GM18909 (cell line): ENCODE measurements around the gene TIMM23.
"Not testable (repeated sequence)": the region's sequence is repeated elsewhere in the genome, so short reads cannot be mapped to it uniquely, and the experiment has no call there.

Experiments
- ATAC-seq: cut with Tn5 transposase; IDR thresholded peaks from one replicate; pipeline ENCODE4 v1.9.1; 2021; ENCODE audit warnings: mild to moderate bottlenecking; ENCODE audit not compliant: unreplicated experiment, poor library complexity

Gene TIMM23

DNA sequence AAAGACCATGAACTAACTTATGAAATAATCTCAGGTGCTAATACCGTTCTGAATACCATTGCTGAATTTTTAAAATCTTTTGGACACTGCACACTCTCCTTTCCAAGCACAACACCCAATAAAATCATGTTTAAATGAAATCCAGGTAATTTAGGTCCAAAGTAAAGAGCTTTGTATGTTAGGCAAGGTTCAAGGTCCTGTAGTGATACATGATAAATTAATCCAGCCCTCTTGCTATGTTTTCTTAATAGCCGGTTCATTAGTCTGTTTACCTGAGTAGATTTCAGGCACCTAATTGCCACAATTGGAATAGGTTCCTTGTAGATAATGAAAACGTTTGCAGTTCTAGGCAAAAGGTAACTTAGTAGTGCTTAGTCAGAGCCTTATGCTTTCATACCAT, 13.3 kb downstream of the TIMM23 start:
- not testable (repeated sequence) for ATAC-seq

- ATAC-seq, result no peak
Observed at GRCh38 chr10:45997557-45997956, 25.3 kb downstream of the TIMM23 start.

GRCh38 chr10:45997994-45998763, 25.9 kb downstream of the TIMM23 start:
- ATAC-seq, result no peak

DNA sequence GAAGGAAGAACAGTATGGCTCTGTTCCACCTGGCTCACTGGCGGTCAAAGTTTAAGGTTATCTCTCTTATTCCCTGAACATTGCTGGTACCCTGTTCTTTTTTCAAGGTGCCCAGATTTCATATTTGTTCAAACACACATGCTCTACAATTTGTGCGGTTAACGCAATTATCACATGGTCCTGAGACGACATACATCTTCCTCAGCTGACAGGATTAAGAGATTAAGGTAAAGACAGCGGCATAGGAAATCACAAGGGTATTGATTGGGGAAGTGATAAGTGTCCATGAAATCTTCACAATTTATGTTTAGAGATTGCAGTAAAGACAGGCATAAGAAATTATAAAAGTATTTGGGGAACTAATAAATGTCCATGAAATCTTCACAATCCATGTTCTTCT, 27.7 kb downstream of the TIMM23 start:
- ATAC-seq, result not testable (repeated sequence)

GRCh38 chr10:46000538-46000937, 28.2 kb downstream of the TIMM23 start:
- ATAC-seq, result no peak

- no peak for ATAC-seq
Observed at GRCh38 chr10:46001187-46001756, 29.0 kb downstream of the TIMM23 start.

DNA sequence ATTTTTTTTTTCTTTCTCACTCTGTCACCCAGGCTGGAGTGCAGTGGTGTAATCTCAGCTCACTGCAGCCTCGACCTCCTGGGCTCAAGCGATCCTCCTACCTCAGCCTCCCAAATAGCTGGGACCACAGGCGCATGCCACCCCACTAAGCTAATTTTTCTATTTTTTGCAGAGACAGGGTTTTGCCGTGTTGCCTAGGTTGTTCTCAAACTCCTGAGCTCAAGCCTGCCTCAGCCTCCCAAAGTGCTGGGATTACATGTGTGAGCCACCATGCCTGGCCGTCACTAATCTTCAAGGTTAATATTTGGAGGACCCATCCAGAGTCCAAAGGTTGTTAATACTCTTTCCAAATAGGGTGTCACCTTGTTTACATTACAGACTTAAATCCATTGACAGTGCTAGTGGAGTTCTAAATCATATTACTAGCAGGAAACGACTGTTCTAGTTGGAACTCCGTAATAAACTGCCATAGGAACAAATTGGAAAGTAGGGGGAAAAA, 29.9 kb downstream of the TIMM23 start:
- not testable (repeated sequence) for ATAC-seq

DNA sequence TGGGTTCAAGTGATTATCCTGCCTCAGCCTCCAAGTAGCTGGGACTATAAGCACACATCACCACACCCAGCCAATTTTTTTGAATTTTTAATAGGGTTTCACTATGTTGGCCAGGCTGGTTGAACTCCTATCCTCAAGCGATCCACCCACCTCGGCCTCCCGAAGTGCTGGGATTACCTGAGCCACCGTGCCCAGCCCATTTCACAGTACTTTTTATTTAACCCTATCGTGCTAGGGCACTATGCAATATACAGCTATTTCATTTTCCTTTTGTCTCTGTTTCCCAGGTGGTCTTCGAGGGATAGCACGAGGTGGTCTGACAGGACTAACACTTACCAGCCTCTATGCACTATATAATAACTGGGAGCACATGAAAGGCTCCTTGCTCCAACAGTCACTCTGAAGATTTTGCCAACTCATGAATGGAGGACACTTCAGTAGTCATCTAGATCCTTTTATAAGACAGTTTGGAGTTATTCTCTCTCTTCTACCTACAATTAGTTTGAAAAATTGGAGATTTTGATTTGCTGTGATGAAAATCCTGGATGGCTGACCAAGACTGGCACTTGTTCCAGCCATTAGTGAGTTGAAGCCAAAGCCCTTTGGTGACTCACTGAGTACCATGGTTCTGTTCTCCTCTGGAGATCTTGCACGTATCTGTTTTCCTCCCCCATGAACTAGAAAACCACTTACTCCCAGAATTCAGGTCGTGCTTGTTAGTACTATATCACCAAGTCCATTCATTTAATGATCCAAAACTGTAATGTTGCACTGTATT, 30.8 kb downstream of the TIMM23 start:
- no peak for ATAC-seq

DNA sequence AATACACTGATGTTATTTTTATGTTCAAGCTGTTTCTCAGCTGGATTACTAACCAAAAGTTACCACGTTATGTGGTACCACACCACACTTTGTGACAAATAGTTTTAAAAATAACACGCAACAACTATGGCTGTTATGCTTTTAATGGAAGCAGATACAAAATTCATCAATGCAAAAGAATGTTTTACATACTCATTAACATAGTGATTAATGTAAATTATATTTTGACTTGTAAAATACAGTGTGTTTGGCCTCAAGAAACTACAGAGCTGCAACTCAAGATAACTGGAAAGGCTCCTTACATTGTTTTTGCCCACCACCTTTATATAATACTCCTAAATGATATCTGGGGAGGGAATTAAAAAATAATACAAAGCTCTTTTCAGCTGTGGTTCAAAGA, 32.7 kb downstream of the TIMM23 start:
- no peak for ATAC-seq

DNA sequence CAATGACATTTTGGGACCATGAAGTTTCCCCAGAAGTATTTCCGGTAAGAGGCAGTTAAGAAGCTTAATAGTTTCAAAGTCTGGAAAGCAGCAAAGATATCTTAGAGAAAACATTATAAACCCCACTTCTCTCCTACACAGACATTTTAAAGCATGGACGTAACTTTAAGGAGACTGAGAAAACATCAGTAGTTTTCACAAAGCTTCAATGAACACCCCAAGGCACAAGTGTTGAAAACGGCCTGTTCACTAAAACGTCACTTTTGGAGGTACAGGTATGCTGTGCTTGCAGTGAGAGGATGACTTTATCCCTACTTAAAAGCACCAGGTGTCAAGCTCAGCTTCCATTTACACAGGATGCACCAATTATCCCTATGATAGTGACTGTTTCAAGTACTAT, 33.1 kb downstream of the TIMM23 start:
- ATAC-seq, result no peak

DNA sequence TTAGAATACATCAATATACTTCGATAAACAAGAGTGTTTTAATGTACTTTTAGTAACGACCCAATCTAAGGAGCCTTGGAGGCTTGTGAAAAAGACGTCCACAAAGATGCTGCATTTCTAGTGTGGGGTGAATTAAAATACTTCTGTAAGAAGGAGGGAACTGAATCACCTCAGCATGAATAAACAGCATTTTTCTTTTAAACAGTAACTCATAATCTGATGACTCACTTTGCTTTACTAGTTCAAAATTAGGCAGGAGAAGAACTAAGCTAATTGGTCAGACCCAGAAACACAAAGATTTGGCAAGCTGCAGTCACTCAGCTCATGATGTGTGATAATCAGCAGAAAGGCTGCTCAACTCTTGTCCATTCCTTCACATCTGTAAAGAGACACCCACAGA, 33.9 kb downstream of the TIMM23 start:
- no peak for ATAC-seq

- no peak for ATAC-seq
Observed at GRCh38 chr10:46012746-46013145, 40.5 kb downstream of the TIMM23 start.

DNA sequence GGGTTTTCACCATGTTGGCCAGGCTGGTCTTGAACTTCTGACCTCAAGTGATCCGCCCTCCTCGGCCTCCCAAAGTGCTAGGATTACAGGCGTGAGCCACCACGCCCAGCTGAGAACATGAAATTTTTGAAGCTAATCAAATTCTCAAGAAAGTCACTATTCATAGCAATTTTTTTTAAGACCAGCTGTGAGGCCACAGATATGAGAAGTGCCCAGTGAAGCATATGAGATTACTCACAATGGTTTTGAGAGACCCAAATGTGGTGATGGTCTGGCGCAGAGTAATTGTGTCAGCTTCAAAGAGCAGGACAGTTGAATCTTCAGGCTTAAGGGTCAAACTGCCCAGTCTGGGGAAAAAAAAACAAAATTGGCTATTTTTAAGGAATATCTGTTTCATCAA, 41.9 kb downstream of the TIMM23 start:
- ATAC-seq, result no peak

GRCh38 chr10:46014683-46015405, 42.6 kb downstream of the TIMM23 start:
- no peak for ATAC-seq

DNA sequence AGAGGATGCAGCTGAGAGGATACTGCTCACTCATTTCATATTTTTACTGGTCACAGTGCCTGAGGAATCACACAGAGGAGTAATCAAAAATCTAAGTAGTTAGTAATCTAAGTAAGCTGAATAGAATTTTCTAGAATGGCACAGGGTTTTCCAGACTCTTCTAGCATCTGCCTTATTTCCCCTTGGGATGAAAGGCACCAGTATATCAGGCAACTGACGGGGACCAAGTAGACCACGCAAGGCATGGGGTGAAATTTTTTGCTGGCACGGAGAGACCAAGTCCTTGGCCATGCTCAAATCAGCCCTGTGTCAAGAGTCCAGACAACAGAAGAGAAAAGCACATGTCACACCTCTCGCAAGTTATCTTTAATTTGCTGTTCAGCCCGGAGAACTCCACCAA, 43.9 kb downstream of the TIMM23 start:
- no peak for ATAC-seq

DNA sequence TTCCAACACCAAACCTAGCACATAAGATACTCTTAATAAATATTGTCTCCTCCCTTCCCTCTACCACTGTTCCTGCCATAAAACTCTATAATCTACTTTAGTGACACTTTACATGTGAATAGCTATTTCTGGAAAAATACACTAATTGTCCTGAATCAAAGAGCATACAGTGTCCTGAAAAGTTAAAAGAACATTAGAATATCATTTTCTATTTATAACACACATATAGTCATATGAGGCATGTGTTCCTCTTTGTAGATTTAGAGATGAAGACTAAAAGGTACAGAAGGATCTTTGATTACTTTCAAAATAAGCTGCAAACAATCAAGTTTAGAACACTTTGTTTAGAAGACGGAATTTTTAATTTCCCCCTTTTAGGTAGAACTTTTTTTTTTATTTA, 44.5 kb downstream of the TIMM23 start:
- ATAC-seq, result no peak

- ATAC-seq, result no peak
Observed at GRCh38 chr10:46017733-46018132, 45.4 kb downstream of the TIMM23 start.

DNA sequence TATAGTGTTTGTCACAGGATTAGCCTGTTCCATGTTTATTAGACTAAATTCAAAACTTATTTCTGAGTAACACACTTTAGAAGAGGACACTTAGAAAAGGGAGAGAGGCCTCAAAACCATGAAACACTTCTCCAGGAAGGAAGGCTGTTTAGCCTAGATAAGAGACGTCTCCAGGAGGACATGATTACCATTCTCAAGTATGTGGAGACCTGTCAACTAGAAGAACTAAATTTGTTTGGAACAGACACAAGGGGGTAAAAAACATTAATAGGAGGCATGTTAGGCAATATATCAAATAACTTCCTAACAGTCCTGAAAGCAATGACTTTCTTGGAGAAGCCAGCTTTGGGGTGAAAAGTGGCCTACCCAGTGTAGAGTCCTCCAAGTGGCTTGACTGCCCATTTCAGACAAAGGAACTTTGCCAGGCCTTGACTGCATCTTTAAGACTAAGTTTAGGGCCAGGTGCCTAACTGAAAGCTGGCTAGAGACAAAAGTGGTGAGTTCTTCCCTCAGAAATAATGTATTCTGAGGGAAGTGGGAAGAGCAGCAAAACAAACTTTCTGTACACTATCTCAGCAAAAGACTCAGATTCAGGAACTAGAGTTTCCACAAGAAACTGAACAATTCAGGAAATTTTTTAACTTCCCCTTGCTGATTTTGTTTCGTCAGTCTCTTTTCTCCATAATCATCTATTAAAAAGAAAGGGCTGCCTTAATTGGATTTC, 46.3 kb downstream of the TIMM23 start:
- no peak for ATAC-seq

DNA sequence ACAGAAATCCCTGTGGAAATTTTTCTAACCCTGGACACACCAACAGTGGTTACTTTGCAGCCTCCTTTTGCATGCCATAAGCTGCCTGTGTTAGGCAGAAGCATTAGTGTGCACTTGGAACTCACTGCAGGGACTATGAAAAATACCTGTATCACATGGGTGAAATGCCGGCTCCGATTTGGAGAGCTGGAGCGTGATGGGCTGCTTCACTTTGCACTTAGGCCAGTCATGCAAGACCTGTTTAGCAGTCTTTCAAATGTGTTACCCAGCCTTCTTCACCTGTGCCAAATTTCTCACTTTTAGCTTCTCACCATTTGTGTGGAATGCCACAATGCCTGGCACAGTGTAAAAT, 46.9 kb downstream of the TIMM23 start:
- no peak for ATAC-seq
